GM18873 (cell line): ENCODE measurements around the gene F11R.
"Not testable (repeated sequence)": the region's sequence is repeated elsewhere in the genome, so short reads cannot be mapped to it uniquely, and the experiment has no call there.

ENCODE experiments used
- ATAC-seq: cut with Tn5 transposase; IDR thresholded peaks from one replicate; pipeline ENCODE4 v1.9.1; 2021; ENCODE audit warnings: mild to moderate bottlenecking, moderate library complexity, moderate number of reproducible peaks; ENCODE audit not compliant: unreplicated experiment, low FRiP score

F11R gene

DNA sequence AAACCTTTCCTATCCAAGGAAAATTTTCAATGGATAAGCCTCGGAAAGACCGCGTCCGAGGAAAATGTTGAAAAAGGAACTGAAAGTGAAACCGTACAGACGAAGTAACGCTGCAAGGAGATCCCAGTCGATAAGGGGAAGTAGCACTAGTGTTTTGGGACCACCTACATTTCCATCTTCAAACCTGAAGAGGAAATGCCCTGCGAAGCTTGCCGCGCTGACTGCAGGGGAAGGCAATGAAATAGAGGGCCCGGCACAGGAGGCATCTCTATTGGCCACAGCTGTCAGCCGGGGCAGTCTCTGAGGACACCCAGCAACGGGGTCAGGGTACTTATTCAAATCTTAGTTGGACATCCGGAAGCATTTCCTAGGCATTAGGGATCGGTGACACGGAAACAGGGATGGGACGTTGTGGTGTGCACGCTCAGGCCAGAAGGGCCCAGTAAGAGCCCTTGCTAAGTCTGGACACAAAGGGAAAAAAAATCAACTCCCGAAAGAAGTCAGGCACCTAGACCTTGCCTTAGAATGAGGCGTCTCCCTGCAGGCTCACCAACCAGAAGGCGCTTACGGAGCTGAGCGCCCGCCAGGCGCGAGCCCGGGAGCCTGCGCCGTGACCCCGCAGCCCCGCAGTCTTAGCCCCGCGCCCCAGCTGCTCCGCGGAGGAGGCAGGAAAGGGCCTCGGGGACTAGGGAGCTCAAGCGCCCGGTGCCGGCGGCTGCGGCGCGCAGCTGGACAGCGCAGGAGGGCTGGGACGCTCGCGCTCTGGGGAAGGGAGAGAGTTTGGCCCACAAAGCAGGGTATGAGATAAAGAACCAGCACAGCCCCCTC is 24.2 kb upstream of the F11R start:
- ATAC-seq, result peak; percentile 3

DNA sequence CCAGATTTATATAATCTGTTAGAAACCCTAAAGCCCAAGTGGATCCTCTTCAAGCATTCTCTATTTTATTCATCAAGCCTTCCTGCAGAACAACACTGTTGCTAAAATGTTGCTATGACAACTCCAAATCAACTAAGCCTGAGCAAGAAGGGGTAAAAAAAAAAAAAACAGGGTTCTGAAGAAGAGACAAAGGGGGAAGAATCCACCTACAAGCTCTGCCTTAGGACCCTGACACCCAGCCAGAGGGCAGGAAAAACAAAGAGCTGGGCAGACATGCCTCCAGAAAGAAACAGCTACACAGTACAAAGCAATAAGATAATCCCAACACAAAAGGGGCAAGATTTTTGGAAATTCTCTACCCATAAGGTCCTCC is 23.6 kb upstream of the F11R start:
- no peak for ATAC-seq

DNA sequence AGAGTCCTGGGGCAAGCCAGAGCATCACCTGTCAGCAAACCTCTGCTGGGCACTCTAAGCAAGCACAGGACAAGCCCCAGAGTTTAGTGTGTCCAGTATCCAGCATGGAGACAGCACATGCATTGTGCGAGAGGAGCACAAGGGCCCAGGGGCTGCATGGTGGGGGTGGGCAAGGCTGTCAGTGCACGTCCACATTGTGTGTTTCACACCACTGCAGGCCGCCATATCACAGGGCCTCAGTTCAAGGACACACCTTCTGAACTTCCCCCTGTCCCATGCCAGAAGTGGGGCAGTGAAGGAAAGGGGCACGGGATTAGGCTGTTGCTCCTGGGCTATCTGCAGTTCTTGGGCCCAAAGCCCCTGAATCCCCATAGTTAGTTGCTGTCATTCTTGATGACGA is 18.6 kb upstream of the F11R start:
- no peak for ATAC-seq

DNA sequence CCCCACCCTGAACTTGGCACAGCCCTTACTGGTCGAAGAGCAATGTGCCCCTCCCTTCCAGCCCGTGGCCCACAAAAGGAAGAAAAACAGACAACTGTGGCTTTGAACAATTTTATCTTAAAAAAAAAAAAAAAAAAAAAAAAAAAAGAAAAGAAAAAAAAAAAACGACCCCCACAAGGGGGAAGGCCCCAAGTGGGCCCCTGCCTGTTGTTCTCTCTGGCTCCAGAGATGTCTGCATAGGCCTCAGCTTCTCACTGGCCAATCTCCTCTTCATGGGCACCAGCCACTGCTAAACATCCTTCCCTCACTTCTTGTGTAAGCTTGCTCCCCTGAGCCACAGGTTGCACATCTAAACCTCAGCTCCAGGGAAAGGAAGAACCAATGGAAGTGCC is 18.2 kb upstream of the F11R start:
- ATAC-seq, result no peak

DNA sequence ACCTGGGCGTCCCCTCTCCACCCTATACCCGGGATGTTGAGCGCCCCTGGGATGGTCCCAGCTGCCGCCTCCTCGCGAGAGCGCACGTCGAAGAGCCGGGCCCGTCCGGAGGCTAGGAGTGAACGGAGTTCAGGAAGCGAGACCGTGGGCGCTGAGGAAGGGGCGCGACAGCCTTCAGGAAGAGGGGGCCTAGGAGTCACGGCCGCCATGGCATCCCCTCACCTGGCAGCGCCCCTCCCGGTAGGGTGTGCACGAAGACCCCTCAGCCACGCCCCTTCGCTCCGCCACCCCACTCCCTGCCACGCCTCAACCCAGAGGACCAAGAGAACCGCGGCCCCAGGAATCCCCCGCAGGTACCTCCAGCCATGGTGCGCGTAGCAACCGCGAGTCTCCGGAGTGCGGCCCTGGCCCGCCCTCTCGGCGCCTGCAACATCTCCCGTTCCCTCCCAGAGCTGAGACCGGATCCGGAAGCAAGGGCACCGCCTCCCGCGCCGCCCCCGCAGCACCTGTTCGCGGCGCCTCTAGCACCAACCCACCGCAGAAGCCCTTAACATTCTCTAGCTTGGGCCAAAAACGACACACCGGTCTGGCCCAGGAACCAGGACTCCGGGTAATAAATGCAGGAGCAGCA is 17.7 kb upstream of the F11R start, which contains the start of gene TSTD1:
TSS of gene TSTD1 (minus strand) at position 442 of the 631 bp plus-strand sequence. CDS start at position 367, 75 bp downstream.
- peak; percentile 79 for ATAC-seq

DNA sequence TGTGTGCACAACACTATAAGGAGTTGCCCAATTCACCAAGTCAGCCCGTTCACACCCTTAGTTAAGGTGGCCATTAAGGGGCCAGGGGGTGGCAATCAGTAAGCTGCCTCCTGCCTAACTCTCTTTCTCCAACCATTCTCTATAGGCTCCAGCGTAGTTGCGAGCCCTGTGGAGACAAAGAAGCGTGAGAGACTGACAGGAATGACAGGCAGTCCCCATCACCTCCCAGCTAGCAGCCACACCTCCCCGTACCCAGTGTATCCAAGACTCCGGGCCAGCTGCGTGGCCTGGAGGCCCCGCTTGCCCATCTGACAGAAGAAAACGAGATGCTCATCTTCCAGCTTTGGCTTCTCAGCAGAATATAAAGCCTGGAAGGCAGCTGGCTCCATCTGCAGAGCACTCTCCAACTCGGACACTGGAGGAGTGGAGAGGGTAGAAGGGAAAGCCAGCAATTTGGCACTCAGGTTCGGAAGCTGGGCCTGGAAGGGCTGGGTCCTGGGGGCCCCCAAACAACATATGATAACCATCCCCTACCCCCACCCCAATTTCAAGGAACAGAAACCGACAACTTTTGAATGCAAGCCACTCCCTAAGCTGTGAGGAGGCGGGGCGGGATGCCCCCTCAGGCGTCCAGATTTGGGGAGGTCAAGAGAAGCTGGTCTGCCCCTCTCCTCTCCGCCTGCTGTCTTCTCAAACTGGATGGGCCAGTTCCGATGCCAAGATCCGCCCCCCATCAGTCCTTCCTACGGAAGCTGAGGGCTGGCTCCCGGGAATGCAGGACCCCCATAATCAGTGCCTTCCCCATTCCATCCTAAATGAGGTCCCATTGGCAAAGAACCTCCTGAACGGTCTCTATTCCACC is 16.9 kb upstream of the F11R start:
- no peak for ATAC-seq

DNA sequence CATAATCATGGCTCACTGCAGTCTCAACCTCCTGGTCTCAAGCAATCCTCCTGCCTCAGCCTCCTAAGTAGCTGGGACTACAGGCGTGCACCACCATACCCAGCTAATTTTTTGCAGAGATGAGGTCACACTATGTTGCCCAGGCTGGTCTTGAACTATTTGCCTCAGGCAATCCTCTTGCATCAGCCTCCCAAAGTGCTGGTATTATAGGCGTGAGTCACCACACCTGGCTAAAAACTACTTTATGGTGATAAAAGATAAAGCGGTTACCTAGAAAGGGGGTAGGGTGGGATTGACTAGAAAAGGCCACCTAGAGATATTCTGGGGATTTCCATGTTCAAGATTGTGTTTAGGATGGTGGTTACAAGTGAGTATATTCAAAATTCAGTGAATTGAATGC is 12.8 kb upstream of the F11R start:
- no peak for ATAC-seq

DNA sequence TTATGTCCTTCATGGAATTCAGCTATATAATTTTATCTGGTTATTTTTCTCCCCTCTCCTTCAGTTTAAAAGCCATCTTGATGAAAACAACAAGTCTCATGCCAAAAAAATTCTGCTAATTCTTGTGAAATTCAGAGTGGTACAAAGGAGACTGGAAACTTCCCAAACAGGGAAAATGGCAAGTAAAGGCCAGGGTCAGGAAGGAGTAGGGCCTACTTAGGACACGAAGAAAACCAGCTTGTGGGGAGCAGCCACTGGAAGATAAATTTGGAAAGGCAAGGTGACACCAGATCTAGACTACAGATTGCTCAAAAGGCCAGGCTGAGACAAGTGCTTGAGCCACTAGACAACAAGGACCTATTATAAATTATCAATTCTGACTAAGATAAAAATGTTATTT is 11.5 kb upstream of the F11R start:
- no peak for ATAC-seq

DNA sequence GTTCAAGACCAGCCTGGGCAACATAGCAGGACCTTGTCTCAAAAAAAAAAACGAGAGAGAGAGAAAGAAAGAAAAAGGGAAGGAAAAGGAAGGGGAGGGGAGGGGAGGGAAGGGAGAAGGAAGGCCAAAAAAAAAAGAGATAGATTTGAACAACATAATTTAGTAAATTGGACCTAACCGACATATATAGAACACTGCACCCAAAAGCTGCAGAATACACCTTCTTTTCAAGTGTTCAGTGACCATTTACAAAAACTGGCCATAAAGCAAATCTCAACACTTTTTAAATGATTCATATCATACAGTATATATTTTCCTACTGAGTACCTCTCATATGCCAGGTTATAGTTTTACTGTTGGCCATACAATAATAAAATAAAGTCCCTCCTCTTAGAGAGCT is 10.9 kb upstream of the F11R start:
- no peak for ATAC-seq

DNA sequence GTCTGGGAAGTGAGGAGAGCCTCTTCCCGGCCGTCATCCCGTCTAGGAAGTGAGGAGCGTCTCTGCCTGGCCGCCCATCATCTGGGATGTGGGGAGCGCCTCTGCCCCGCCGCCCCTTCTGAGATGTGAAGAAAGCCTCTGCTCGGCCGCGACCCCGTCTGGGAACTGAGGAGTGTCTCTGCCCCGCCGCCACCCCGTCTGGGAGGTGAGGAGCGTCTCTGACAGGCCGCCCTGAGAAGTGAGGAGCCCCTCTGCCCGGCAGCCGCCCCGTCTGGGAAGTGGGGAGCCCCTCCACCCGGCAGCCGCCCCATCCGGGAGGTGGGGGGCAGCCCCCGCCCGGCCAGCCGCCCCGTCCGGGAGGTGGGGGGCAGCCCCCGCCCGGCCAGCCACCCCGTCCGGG is 8.5 kb upstream of the F11R start:
- ATAC-seq, result not testable (repeated sequence)

DNA sequence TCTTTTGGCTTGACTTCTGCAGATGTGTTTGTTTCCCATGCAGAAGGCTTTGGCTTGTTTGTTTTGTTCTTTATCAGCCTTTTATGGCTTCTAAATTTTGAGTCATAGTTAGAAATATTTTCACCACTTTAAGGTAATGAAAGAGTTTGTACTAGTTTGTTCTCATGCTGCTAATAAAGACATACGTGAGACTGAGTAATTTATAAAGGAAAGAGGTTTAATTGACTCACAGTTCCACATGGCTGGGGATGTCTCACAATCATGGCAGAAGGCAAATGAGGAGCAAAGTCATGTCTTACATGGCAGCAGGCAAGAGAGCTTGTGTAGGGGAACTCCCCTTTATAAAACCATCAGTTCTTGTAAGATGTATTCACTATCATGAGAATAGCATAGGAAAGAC is 6.0 kb upstream of the F11R start:
- ATAC-seq, result not testable (repeated sequence)

DNA sequence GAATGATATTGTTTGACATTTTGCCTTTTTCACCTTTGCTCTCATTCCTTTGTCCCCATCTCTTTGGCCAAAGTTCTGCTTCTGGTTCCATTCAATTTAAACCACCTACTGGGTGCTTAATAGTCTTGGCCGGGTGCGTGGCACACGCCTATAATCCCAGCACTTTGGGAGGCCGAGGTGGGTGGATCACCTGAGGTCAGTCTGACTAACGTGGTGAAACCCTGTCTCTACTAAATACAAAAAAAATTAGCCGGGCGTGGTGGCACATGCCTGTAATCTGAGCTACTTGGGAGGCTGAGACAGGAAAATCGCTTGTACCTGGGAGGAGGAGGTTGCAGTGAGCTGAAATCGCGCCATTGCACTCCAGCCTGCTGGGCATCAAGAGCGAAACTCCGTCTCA is 1.5 kb upstream of the F11R start:
- ATAC-seq, result not testable (repeated sequence)

DNA sequence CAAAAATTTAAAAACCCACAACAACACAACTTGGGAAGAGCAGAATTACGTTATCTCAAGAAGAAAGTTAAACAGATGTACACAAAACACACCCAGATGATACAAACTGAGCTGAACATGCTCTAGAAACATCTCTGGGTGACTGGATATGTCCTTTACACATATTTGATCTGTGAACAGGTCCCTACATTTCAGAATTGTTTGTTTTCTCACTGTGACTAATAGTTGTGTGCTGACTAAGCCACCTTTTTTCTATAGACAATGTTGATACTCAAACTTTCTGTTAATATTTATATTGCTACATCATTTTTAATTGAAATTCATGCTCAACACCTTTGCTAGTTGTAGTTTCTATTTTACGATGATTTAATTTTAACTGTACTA is 1.0 kb upstream of the F11R start:
- ATAC-seq, result no peak

DNA sequence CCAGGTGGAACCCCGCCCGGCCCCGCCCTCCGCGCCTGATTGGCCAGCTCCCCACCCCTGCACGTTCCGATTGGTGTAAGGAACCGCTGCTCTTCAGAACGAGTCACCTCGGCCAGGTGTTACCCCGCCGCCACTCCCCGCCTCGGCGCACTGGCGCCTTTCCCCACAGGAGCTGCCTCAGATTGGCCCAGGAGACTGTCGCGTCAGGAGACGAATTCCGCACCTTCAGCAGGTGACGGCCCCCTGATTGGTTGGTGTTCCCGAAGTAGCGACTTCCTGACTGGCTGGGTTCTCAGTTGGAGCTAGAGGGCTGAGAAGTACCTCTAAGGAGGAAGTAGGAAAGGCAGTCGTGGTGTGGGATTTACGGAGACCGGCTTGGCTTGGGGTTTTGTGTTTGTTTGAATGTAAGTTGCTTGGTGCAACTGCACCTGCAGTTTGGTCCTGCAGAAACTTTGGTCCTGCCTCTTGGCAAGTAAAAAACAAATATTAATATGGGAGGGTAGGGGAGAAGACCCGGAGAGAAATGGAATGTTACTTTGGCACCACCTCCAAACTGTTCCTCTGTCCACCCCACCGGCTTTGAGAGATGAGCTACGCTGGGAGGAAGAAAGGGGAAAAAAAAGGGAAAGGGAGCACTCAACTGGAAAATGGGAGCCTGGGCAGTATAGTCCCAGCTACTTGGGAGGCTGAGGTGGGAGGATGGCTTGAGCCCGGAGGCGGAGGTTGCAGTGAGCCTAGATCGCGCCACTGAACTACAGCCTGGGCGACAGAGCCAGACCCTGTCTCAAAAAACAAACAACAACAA is 415 bp upstream of the F11R start:
- ATAC-seq, result peak; percentile 70

DNA sequence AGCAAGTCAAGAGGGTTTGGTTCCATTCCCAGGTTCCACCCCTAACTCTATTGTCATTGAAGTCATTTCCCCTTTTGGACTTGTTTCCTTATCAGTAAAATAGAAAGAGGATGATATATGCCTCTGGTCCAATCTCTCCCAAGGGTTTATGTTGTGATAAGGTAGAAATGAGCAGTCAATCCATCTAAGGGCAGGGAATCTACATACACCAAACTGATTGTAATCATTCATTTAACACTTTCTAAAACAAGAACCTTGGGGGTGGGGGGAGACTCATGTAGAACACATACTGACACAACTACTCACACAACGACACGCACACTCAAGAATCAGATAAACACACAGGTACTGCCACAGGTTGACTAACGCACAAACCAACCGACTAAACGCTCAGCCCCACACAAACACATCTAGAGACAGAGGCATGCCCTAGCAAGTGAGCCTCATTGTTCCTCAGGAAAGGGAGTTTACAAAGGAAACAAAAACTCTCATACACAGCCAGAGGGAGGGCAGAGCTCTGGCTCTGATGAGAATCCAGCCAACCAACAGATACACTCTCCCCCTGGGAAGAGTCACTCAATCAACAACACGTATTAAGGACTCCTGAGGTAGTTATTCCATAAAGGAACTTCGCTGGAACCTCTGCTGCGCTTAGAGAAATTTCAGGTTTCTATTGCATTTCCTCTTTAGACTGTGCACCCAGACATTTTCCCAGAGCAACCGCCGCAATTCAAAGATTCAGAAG is 1.0 kb downstream of the F11R start:
- no peak for ATAC-seq

DNA sequence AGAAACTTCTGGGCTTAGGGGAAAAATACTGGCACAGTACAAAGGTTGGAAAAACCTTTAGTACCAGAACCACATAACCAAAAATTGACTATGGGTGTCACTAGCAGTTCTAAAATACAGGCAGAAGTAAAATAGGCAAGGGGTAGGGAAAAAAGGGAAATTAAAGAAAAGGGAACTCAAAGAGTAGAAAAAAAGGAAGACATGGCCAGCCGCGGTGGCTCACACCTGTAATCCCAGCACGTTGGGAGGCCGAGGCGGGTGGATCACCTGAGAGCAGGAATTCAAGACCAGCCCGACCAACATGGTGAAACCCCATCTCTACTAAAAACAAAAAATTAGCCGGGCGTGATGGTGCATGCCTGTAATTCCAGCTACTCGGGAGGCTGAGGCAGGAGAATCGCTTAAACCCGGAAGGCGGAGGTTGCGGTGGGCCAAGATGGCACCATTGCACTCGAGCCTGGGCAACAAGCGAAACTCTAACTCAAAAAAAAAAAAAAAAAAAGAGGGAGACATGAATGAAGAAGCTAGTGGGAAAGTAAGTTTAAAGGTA is 1.8 kb downstream of the F11R start:
- not testable (repeated sequence) for ATAC-seq

DNA sequence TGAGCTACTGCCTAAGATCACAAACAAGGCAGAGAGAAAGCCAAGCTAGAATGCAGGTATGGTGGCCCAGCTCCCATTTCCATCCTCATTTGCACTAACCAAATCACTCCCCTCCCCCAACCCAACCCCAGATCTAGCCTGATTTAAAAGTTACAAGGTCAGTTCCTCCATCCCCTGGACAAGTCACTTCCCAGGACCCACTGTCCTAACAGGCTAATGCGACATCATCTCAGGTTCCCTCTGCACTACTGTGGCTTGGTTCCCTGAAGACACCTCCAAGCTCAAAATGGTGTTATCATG is 2.4 kb downstream of the F11R start:
- ATAC-seq, result no peak

DNA sequence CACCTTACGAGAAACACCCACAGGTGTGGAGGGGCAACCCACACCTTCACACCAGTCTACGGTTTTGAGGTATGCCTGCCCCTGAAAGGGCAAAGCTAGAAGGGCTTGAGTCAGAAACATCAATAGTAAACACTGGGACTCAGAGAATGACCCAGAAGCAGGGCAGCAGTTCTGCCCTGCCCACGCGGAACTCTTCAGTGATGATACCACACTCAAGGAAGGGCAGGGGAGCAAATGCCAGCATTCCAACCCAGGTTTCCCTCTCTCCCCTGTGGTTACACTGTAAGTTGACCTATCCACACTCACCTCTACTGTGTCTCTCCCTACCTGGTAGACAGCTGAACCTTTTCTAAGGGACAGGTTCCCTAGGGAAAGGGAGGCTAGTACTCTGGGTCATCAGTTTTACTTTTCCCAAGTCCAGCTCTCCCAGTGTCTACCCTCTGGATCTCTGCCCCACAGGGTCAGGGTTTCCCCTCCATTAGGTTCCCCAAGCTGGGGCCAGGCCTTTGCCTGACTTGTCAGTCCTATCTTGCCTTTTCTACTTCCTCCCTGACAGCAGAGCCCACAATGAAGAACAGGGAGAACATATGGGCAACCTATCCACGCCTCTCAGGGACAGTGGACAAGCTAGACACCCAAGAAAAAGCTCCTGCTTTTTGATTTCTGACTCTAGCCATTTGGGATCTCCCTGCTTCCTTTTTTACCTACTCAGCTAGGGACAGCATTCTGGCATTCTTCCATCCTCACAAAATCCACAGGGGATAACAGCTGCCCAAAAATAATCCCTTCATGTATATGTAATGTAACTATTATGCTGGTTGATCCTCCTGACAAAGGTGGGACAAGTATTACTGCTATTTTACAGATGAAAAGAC is 3.0 kb downstream of the F11R start:
- no peak for ATAC-seq

DNA sequence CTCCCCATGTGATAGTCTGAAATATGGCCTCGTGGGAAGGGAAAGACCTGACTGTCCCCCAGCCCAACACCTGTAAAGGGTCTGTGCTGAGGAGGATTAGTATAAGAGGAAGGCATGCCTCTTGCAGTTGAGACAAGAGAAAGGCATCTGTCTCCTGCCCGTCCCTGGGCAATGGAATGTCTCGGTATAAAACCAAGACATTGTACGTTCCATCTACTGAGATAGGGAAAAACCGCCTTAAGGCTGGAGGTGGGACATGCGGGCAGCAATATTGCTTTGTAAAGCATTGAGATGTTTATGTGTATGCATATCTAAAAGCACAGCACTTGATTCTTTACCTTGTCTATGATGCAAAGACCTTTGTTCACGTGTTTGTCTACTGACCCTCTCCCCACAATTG is 3.8 kb downstream of the F11R start:
- ATAC-seq, result not testable (repeated sequence)
